Natural killer cell treated with Interleukin-12 subunit alpha and Interleukin-12 subunit beta and Interleukin-15 and Interleukin-18, amount 100 ng/mL, for 72 hours (primary cell): ENCODE results near the gene D2HGDH. TPM values are rescaled to one million over a fixed set of nuclear protein-coding genes. Genes with fewer than 3 reads are reported as not detected.

Experiments
- ATAC-seq, 2 donors: fragments of 150-1000 bp; cut with Tn5 transposase in 1 of 2; sonication (Bioruptor Pico), chemical (Tn5 transposase) in 1 of 2; 2 replicates each; pipeline ENCODE4 v1.10.0; 2021
- DNase-seq: peaks from one replicate; pipeline ENCODE4 v3.0.0; 2022; ENCODE audit warnings: low spot score
- H3K27ac Mint-ChIP-seq, 2 donors: 1 replicate in 1 of 2; 2 replicates in 1 of 2; pipeline ENCODE4 v1.8.0; 2022; ENCODE audit warnings: mixed read lengths in 2 of 2, mild to moderate bottlenecking in 1 of 2, moderate library complexity in 1 of 2
- H3K27me3 Mint-ChIP-seq, 2 donors: 1 replicate in 1 of 2; 2 replicates in 1 of 2; pipeline ENCODE4 v1.8.0; 2022; ENCODE audit warnings: mixed read lengths in 2 of 2
- H3K36me3 Mint-ChIP-seq: one replicate; pipeline ENCODE4 v1.8.0; 2022; ENCODE audit warnings: mixed read lengths
- H3K4me1 Mint-ChIP-seq, 2 donors: 1 replicate in 1 of 2; 2 replicates in 1 of 2; pipeline ENCODE4 v1.8.0; 2022; ENCODE audit warnings: low read depth in 2 of 2, mixed read lengths in 2 of 2, mild to moderate bottlenecking in 1 of 2
- H3K4me3 Mint-ChIP-seq: one replicate; pipeline ENCODE4 v1.8.0; 2022; ENCODE audit warnings: mixed read lengths
- H3K9me3 Mint-ChIP-seq: 2 replicates; pipeline ENCODE4 v1.8.0; 2022; ENCODE audit warnings: mixed read lengths
- total RNA-seq, 2 donors: library from RNA; stranded (reverse); gene quantifications; one replicate each; pipeline ENCODE4 v1.2.3, GENCODE V29; 2022

D2HGDH gene
- total RNA-seq, result 10 to 100 TPM; 36.6 to 60.1 TPM

DNA sequence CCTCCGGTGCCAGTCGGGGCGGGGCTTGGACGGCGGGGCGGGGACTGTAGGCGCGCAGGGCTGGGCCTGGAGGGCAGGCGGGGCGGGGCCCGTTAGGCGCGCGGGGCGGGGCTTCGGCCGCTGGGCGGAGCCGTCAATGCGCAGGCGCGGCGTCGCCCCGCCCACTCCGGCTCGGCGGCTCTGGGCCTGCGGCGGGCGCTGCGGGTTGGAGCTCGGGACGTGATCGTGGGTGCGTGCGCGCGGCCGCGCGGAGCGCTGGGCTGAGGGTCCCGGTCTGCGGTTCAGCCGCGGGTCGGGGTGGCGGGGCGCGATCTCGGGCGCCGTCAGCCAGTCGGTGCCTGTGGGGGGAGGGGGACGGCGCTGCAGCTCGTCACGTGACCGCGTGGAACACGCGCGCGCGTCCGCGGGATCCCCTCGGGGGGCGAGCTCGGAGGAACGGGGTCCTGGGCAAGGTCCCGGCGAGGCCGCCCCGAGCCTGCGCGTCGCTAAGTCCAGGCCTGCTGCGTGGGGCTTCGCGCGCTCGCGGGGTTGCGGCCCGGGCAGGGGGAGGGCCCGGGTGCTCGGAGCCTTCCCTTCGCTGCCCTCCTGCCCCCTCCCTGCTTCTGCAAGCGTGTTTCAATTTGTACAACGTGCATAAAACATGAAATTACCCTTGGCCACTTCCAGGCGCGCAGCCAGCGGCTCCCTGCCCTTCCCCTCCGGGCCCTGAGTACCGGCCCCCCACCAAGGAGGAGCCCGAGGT, at the start of gene D2HGDH:
D2HGDH (plus strand) TSS at position 164 of the 742 bp plus-strand sequence. CDS start 595 bp downstream, outside the sequence.
- ATAC-seq (peak; percentile 97 to 98), DNase-seq (peak; percentile 94)
- Mint-ChIP-seq H3K27ac (peak within 1 kb of the TSS in 1 of 2 donors; percentile 15), H3K27me3 (no peaks in the 10 kb centered on the region), H3K9me3 (no peaks in the 10 kb centered on the region), H3K4me3 (peak within 1 kb of the TSS; percentile 61), H3K36me3 (no peaks in the 10 kb centered on the region), H3K4me1 (peaks cover 48 to 55% of the 10 kb centered on the region in 2 donors)

- H3K9me3 Mint-ChIP-seq, result no peaks in the 10 kb centered on the region
- DNase-seq (no peak), ATAC-seq (peak in 1 of 2 donors; percentile 23)
- no peaks in the 10 kb centered on the region for H3K27me3 Mint-ChIP-seq
- peaks cover 17% of the 10 kb centered on the region for H3K36me3 Mint-ChIP-seq
- H3K27ac Mint-ChIP-seq, result peak overlapping the region; percentile 75 to 83
- peaks cover 6 to 16% of the 10 kb centered on the region in 2 donors for H3K4me1 Mint-ChIP-seq
- H3K4me3 Mint-ChIP-seq, result peak overlapping the region; percentile 87
These were observed 48.1 kb upstream of the D2HGDH start for GRCh38 chr2:241686324-241686649.

DNA sequence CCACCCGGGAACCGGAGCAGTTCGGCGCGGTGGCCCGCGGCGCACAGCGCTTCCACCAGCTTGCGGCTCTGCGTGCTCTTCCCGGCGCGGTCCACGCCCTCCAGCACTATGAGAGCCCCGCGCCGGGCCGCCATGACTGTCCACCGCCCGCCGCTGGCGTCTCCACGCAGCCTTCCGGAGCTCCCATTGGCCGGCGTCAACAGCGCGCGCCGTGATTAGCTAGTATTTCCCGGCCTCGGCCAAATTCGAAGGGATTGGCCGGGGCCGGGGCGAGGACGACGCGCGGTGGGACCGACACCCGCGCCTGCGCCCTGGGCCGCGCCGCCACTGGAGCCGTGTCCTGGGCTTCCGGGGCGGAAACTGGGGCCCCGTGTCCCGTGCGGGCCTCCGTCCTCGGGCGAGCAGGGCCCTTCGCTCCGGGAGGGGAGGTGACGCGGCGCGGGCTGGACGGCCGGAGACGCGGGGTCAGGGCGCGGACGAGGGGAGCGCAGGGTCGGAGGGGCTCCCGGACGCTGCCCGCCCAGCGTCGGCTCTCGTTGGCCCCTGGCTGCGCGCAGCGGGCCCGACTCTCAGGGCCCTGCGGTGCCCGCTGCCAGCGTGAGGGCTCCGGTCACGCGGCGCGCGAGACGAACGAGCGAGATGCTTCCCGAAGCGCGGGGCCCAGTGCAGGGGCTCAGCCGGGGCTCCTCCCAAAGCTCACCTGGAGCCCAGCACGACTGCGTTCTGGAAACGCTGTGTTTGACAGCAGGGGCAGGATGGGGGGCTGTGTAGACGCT, 47.6 kb upstream of the D2HGDH start, which contains the start of gene DTYMK:
DTYMK (minus strand) TSS at position 166 of the 776 bp plus-strand sequence; CDS start at position 134, 32 bp downstream.
- Mint-ChIP-seq H3K27me3 (no peaks in the 10 kb centered on the region), H3K9me3 (no peaks in the 10 kb centered on the region), H3K27ac (peak within 1 kb of the TSS; percentile 75 to 92), H3K4me1 (peaks cover 6 to 16% of the 10 kb centered on the region in 2 donors), H3K36me3 (peaks cover 11% of the 10 kb centered on the region), H3K4me3 (peak within 1 kb of the TSS; percentile 87)
- peak; percentile 99 for DNase-seq
- ATAC-seq, result peak; percentile 98

DNA sequence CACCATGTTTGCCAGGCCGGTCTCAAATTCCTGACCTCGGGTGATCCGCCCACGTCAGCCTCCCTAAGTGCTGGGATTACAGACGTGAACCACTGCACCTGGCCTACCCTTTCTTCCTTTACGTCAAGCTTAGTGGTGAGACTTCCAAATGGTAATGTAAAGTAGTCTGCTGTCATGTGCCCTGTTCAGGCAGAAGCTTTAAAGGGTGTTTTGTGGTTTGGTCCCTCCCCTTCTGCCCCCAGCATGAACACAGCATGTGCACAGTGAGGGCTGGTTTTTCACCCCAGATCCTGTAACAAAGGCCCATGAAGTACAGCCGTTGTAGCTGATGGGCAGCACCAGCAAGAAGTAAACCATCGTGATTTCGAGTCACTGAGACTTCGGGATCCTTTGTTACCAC, 45.1 kb upstream of the D2HGDH start:
- no peak for DNase-seq
- Mint-ChIP-seq H3K36me3 (peaks cover 4% of the 10 kb centered on the region), H3K27me3 (no peaks in the 10 kb centered on the region), H3K27ac (no peak overlapping the region), H3K4me3 (peak overlapping the region; percentile 58), H3K4me1 (peaks cover 8 to 10% of the 10 kb centered on the region in 2 donors), H3K9me3 (no peaks in the 10 kb centered on the region)
- ATAC-seq, result no peak

DNA sequence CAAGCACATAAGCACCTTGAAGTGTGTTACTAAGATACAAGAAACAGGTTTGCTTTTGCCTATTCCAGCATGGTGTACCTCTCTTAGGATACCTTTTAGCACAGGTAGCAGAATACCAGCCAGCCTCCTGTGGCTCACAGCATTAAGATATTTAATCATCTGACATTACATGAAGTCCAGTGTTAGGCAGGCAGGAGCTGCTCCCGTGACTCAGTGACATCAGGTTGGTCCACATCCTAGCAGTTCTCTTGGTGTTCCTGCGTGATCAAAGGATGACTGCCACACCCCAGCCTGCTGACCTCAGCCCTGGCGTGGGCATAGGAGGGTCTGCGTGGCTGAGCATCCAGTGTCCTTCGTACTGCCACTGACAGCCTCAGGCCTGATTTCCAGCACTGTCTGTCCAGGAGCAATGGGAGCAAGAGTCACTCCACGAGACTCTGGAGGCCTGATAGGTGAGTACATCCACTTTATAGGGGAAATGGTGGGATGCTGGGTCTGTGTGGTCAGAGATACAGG, 44.2 kb upstream of the D2HGDH start:
- no peak overlapping the region for H3K27ac Mint-ChIP-seq

GRCh38 chr2:241692448-241692847, 42.0 kb upstream of the D2HGDH start:
- DNase-seq (no peak), ATAC-seq (no peak)
- Mint-ChIP-seq H3K4me1 (peaks cover 0 to 10% of the 10 kb centered on the region in 2 donors), H3K27me3 (no peaks in the 10 kb centered on the region), H3K36me3 (no peaks in the 10 kb centered on the region), H3K27ac (no peak overlapping the region), H3K4me3 (no peak overlapping the region), H3K9me3 (no peaks in the 10 kb centered on the region)

More for the DNA sequence above, 44.2 kb upstream of the D2HGDH start:
- Mint-ChIP-seq H3K36me3 (no peaks in the 10 kb centered on the region), H3K4me3 (no peak overlapping the region), H3K4me1 (peaks cover 7 to 8% of the 10 kb centered on the region in 2 donors), H3K9me3 (no peaks in the 10 kb centered on the region), H3K27me3 (no peaks in the 10 kb centered on the region)
- DNase-seq, result no peak
- ATAC-seq, result no peak

GRCh38 chr2:241695651-241696050, 38.8 kb upstream of the D2HGDH start:
- no peaks in the 10 kb centered on the region for H3K27me3 Mint-ChIP-seq
- no peaks in the 10 kb centered on the region for H3K9me3 Mint-ChIP-seq
- H3K36me3 Mint-ChIP-seq, result no peaks in the 10 kb centered on the region
- ATAC-seq (no peak), DNase-seq (no peak)
- H3K4me3 Mint-ChIP-seq, result no peak overlapping the region
- H3K27ac Mint-ChIP-seq, result no peak overlapping the region
- peaks cover 0 to 6% of the 10 kb centered on the region in 2 donors for H3K4me1 Mint-ChIP-seq

GRCh38 chr2:241701149-241701398, 33.4 kb upstream of the D2HGDH start:
- peaks cover 6% of the 10 kb centered on the region for H3K36me3 Mint-ChIP-seq
- no peaks in the 10 kb centered on the region for H3K27me3 Mint-ChIP-seq
- peak overlapping the region; percentile 74 to 84 for H3K27ac Mint-ChIP-seq
- no peak for ATAC-seq
- peak overlapping the region; percentile 87 for H3K4me3 Mint-ChIP-seq
- peaks cover 8 to 11% of the 10 kb centered on the region in 2 donors for H3K4me1 Mint-ChIP-seq
- H3K9me3 Mint-ChIP-seq, result no peaks in the 10 kb centered on the region
- no peak for DNase-seq

DNA sequence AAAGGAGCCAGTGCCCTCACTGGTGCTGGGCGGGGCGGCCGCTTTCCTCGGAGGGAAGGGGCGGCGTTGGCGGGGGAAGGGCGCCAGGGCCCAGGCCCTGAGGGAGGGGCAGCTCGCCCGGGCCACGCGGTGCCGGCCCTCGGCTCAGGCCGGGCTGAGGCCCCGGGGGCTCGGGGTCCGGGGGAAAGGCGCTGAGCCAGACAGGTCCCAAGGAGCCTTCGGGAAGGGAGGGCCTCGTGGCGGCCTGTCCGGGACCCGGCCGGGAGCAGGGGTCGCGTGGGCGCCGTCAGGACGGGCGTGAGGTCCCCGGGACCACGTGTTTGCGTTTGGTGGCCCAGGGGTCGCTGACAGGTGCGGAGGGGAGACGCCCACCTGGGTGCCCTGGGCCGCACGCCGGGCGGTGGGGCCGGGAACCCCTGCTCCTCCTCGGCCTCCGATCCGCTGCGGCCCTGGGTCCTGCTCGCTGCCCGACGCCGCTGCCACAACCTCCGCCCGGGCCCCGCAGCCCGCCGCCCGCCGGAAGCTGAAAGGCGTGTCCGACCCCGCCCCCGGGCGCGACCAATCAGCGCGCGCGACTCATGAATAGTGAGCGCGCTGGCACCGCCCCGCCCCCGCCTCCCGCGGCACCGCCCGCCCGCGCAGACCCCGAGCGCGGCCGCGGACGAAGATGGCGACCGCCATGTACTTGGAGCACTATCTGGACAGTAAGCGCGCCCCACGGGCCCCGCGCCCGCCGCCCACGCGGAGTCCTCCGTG, 32.9 kb upstream of the D2HGDH start, which contains the start of gene ING5:
ING5 (plus strand) TSS at position 641 of the 756 bp plus-strand sequence; CDS start at position 668, 27 bp downstream.
- peak; percentile 97 for DNase-seq
- Mint-ChIP-seq H3K27me3 (no peaks in the 10 kb centered on the region), H3K9me3 (no peaks in the 10 kb centered on the region), H3K36me3 (peaks cover 11% of the 10 kb centered on the region), H3K4me3 (peak within 1 kb of the TSS; percentile 87), H3K27ac (peak within 1 kb of the TSS; percentile 74 to 84), H3K4me1 (peaks cover 8 to 11% of the 10 kb centered on the region in 2 donors)
- ATAC-seq, result peak; percentile 87 to 89

DNA sequence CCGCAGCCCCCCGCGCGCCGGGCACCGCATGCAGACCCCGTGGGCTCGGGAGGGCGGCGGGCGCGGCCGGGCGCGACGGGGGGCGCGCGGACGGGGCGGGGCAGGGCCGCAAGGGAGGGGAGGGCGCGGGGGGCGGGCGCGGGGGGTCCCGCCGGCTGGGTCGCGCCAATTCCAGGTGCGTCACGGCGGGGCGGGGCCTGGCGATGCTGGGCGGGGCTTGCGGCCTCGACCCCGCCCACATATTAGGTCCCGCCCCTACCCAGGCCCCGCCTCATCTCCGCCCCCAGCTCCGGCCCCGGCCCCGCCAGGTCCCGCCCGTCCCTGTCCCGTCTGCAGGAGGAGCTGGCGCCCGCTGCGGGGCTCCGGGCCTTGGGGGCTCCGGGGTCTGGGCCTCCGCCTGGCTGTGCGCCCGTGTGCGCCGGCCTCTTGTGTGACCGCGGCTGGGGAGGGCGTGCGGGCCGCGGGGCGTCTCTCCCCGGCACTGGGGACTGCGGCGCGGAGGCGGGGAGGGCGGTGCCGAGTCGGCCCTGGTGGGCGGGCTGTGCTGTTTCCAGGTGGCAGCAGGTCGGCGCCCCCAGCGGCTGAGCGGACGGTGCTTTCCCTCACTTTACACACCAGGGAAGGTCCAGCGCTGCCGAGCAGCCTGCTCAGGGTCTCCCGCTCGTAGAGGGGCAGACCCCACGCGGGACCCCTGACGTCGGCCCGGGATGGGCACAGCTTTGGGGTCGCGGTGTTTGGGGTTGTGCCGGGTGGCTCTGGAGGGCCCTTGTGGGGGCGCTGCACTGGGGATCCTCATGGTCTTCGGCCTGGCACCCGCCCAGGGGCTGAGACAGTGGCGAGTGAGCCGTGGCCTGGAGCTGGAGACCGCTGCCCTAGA, 32.0 kb upstream of the D2HGDH start:
- H3K4me1 Mint-ChIP-seq, result peaks cover 8 to 11% of the 10 kb centered on the region in 2 donors
- H3K27me3 Mint-ChIP-seq, result no peaks in the 10 kb centered on the region
- H3K27ac Mint-ChIP-seq, result peak overlapping the region in 1 of 2 donors; percentile 13
- no peaks in the 10 kb centered on the region for H3K9me3 Mint-ChIP-seq
- DNase-seq, result peak; percentile 88
- ATAC-seq, result peak; percentile 89 to 93
- H3K4me3 Mint-ChIP-seq, result peak overlapping the region; percentile 80
- H3K36me3 Mint-ChIP-seq, result peaks cover 15% of the 10 kb centered on the region

DNA sequence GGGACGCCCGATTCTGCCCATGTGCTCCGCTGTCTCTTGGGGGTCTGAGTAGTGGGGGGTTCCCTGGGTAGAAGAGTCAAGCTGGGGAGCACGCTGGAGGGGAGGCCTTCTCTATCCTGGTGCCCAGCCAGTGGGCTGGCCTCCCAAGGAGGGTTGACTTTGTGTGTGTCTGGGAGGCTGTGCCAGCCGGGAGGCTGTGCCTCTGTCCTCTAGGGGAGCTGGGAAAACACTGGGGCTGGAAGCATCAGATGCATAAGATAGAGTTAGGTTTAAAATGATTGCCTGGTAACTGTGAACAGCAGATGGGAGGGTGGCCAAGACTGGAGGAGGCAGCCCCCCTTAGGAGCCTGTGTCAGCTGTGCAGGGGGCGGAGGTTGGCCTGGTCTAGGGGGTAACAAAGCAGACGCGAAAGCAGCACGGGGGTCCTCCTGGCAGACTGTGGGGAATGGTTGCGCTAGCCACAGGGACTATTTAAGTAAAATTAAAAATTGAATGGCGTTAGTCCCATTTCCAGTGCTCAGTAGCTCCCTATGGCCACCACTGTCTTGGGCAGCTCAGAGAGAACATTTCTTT, 31.3 kb upstream of the D2HGDH start:
- peak overlapping the region in 1 of 2 donors; percentile 13 for H3K27ac Mint-ChIP-seq
- H3K36me3 Mint-ChIP-seq, result peaks cover 15% of the 10 kb centered on the region
- no peaks in the 10 kb centered on the region for H3K9me3 Mint-ChIP-seq
- H3K4me3 Mint-ChIP-seq, result peak overlapping the region; percentile 80
- DNase-seq (no peak), ATAC-seq (no peak)
- peaks cover 8 to 11% of the 10 kb centered on the region in 2 donors for H3K4me1 Mint-ChIP-seq
- H3K27me3 Mint-ChIP-seq, result no peaks in the 10 kb centered on the region

DNA sequence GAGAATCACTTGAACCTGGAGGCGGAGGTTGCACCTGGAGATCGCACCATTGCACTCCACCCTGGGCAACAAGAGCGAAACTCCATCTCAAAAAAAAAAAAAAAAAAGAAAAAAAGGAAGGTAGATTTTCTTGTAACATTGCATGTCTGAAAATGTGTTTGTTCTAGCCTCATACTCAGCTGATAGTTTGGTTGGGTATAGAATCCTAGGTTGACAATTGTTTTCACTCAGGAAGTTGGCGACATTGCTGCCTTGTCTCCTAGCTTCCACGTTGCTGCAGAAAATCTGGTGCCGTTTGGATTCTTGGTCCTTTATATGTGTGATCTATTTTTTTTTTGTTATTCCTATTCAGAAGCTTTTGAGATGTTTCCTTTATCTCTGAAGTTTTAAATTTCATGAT, 27.9 kb upstream of the D2HGDH start:
- Mint-ChIP-seq H3K27me3 (no peaks in the 10 kb centered on the region), H3K36me3 (peaks cover 30% of the 10 kb centered on the region), H3K4me1 (peaks cover 8 to 18% of the 10 kb centered on the region in 2 donors), H3K27ac (no peak overlapping the region), H3K9me3 (no peaks in the 10 kb centered on the region), H3K4me3 (no peak overlapping the region)
- ATAC-seq (no peak), DNase-seq (no peak)
